HG03575 (cell line): ENCODE measurements around the gene PPP1R37.

Source experiments
- ATAC-seq: cut with Tn5 transposase; IDR thresholded peaks from one replicate; pipeline ENCODE4 v1.9.1; 2021; ENCODE audit not compliant: unreplicated experiment, insufficient number of reproducible peaks, low FRiP score; ENCODE audit errors: extremely low read depth

The PPP1R37 gene

DNA sequence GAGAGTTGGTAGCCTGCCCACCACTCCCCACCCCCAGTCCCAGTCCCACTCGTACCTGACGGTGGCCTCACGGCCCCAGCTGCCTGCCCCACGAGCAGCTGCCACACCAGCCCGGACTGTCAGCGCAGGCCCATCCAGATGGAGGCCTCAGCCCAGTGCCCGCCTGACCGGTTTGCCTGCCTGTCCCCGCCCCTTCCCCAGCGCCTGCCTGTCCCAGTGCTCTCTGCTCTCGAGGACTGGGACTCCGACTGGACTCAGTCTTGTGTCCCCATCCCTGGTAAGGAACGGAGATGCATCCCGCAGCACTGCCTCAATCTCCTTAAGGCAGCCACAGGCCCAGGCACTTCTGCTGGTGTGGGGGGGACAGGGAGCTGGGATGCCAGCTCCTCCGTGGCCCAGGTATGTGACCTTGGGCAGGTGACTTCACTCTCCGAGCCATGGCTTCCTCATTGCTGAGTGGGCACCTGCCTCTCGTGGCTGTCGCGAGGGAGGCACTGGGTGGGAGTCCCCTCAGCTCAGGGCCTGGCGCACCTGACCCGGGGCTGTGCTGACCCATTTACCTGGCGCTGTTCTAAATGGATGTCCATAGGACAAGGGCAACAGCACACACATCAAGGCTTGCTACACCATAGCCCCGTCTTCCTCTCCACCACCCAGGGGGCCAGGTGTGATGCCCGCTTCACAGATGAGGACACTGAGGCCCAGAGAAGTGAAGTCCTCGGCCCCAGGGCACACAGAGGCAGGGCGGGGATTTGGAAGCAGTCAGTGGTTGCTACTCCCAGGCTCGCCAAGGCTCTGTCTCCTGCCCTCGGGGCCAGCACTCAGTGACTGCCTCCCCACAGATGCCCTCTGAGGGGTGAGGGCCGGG is 68.1 kb downstream of the PPP1R37 start, which contains the start of gene NKPD1:
NKPD1 (minus strand) TSS at position 113 of the 868 bp plus-strand sequence. CDS start 832 bp downstream, outside the sequence.
- ATAC-seq: no peak

DNA sequence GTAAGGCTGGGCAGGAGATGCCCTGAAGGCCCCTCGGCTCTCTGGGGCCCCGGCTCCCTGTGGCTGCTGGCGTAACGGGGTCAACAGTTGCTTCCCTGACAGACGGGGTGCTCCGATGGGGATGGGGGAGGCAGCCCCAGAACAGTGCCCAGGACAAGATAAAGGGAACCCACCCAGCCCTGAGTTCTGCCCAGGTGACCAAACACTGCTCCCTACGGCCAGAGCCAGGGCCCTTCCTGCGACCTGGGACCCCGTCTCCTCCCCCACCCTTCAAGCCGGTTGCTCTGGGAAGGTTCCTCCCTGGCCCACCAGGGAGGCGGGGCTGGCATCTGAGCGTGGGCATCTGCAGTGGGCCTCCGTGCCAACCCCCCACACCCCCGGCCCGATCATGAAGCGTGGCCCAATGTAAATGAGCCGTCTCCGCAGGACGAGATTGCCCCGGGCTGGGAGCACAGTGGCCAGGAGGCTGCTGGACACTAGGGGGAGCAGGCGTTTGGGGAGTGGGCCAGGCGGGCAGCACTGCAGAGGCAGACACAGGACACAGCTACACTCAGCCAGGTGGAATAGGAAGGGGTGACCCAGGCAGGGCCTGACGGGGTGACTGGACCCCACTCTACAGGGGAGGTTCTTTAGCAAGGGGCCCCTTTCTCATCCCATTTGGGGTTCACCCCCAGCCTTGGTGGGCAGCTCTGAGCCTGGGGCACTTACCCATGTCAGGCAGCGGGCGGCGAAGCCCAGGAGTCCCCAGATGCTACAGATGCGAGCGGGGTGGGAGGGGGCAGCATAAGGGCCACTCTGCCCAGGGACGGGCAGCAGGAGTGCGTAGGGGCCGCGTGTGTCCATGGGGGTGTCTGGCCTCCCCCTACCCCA is 69.0 kb downstream of the PPP1R37 start:
- ATAC-seq: no peak

DNA sequence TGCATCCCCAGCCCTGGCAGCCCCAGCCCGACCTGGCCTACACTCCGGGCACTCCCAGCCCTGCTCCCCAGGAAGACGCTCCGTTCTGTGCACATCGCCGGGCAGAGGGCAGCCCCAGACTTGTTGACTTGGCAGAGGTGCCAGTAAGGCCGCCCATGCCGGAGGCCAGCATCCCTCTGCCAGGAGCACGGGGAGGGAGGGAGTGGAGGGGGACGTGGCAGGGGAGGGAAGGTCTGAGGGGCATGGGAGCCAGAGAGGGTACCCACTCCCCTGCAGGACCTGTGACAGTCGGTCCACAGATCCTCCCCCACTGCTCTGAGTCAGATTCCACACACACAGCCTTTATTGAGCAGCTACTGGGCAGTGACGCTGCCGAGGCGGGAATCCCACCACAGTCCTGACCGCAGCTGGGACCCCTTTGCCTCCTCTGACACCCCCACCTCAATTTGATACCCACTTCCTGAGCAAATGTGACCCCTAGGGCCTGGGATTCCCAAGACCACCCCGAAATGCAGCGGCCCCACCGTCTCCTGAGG is 69.7 kb downstream of the PPP1R37 start:
- no peak for ATAC-seq

DNA sequence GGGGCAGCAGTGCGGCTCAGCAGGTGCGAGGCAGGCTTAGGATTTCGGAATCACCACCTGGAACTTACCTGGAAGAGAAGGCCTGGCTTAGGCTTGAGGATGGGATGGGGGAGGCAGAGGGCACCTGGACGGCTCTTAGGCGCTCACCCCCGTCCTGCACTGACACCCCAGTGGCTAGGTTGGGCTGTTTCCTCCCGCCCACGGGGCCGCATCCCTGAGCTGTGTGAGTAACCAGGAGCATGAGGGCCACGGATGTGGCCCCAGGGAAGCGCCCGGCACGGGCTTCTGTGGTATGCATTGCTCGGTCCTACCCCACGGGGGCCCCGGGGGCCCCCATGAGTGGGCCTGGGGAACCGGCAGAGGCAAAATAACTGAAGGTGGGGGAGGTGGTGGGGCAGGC is 70.2 kb downstream of the PPP1R37 start:
- ATAC-seq: no peak

DNA sequence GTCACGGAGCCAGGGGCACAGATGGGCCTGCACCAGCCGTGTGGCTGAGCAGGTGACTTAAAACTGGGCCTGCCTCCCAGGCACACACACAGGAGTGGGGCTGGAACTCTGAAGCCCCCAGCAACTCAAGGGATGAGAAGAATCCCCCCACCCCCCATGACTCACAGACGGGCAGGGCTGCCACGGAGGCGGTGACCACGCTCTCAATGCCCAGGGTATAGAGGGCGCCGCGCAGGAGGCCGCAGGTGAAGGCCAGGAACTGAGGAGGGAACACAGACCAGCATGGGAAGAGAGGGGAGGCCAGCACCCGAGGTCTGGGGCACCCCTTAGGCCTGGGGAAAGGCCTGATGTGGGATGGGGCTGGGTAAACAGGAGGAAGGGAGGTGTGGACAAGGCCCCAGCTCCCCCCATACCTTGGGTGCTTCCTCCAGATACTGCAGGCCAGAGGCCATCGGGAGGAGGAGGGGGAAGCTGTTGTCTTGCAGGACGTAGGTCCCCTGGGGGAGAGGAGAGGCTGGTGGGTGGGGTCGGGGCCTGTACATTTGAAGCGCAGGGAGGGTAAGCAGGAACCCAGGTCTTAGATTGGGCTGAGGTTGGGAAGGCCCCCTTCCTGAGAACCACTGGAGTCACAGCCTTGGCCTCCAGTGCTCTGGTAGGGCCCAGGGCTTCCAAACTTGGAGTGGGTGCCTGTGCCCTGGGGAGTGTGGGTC is 70.9 kb downstream of the PPP1R37 start:
- ATAC-seq: no peak

DNA sequence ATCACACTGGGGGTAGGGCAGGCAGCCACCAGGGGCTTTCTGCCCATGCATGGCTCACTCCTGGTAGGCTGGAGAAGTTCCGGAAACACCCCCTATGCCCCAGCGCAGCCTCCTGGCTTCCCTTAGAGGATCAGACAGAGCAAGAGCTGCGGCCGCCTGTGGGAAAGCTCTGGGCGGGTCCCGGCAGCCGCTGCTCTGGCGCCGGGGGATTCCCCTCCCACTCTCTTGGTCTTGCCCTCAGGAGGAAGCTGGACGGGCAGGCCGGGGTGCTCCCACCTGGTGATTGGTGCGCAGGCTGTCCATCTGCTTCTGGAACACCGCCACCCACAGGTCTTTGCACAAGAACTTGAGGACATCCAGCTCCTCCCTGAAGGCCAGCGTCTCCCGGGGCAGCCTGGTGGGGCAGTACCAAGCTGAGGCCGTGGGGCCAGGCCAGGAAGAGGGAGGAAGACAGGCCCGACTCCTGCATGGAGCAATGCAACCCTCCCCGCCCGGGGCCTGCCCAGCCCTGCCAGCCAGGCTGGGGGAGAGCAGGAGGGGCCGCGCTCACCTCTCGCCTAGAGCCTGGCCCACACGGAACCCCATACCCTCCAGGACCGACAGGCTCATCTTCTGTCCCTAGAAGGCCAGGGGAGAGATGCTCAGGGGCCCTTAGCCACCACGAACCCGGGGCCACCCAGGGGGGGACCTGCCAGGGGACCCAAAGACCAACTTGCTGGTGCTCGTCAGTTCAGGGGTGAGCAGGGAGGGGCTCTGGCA is 71.8 kb downstream of the PPP1R37 start:
- no peak for ATAC-seq

DNA sequence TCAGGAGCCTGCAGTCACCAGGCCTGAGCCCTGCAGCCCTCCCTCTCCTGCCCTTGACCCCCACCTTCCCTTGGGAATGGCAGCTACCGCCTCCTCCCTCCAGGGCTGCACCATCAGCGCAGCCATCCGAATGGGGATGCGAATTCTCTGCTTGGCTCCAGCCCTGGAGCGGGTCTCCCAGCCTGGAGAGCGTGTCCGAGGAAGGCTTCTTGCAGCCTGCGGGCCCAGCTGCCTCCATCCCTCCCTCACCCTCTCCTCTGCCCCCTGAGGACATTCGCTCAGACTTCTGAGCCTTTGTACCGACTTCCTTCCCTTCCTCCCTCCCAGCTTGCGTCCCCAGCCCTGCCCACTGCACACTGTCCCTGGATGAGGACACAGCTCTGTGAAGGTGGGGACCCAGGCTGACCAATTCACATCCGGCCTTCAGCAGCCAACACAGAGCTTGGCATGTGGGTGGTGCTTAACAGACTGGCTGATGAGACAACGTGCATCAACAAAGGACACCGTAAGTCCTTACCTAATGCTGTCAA is 73.8 kb downstream of the PPP1R37 start:
- no peak for ATAC-seq

DNA sequence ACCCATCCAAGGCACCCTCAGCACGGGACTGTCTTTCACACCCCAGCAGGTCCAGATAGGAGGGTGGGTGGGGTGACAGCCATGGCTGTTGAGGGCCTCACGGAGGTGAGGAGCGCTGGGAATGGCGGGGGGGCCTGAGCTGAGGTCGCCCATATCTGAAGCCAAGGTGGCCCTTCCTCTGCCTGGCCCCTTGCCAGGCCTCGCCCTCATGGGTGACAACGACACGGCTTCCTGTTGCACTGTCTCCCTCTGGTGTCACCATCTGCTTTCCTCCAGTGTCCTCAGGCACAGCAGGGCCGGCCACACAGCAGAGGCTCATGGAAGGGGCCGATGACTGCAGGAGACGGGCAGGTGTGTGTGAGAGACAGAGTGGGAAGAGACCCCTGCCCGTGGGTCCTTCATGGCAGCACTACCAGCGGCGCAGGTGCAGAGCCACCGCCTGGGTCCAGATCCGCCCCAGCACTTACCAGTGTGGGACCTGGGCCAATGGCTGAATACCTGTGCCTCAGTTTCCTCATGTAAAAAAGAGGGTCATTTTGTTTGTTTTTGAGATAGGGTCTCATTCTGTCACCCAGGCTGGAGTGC is 75.9 kb downstream of the PPP1R37 start:
- no peak for ATAC-seq

DNA sequence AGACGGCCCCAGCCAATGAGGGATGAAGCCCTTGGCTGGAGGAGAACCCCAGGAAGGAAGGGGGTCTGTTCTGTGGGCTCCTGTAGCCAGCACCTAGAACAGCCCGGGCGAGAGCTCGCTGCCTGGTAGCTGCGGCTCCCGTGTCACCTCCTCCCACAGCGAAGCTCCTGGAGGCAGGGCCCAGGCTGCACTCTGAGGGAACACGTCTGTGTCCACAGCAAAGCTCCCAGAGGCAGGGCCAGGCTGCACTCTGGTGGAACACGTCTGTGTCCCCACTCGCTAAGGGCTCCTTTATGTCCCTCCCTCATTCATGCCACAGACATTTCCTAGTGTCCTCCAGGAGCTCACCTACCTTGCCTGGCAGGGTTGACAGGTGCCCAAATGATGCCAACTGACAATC is 76.6 kb downstream of the PPP1R37 start:
- ATAC-seq: no peak

DNA sequence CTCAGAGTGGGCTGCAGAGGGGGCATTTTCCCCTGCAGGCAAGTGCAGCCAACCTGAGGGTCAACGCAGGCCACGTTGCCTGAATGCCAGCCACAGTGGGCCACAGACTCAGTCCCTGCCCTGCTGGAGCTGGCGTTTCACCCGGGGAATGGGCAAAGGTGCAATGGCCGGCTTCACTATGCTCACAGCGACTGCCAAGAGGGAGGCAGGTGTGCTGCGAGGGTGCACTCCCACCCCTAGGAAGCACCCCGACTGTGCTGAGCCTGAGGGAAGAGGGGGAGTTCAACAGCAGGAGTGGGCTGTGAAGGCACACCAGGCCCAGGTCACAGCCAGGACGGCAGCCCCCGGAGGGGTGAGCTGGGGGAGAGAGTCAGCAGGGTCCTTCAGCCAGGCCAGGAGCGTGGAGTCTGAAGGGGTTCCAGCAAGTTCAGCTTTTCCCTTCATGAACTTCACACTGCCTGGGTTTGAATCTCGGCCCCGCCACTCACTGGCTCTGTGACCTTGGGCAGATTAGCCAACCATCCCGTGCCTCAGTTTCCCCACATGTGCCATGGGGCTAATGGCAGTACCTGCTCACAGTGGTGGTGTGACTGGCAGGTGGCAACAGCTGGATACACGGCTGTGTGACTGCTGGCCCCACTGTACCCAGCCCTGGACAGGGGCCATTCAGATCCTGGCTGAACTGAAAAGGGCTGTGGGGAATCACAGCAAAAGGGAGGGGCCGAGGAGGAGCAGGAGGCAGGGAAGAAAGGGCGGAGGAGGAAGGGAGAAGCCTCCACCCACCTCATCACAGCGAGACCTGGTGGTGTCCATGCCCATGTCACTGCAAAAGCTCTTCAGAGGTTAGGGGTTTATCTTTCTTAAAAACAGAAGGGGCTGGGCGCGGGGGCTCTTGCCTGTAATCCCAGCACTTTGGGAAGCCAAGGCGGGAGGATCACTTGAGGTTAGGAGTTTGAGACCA is 77.4 kb downstream of the PPP1R37 start:
- ATAC-seq: no peak

DNA sequence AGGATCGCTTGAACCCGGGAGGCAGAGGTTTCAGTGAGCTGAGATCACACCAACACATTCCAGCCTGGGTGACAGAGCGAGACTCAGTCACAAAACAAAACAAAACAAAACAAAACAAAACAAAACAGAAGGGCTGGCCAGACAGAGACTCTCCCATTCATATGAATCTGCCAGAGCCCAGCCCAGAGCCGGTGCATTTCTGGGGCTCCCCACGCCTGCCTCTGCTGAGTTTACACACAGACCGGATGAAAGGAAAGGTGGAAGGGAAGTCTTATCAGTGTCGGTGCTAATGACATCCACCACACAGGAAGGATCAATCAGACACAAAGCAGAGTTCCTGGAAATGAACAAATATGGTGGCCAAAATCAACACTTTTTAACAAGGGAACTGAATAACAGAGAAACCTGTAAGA is 78.2 kb downstream of the PPP1R37 start:
- no peak for ATAC-seq

DNA sequence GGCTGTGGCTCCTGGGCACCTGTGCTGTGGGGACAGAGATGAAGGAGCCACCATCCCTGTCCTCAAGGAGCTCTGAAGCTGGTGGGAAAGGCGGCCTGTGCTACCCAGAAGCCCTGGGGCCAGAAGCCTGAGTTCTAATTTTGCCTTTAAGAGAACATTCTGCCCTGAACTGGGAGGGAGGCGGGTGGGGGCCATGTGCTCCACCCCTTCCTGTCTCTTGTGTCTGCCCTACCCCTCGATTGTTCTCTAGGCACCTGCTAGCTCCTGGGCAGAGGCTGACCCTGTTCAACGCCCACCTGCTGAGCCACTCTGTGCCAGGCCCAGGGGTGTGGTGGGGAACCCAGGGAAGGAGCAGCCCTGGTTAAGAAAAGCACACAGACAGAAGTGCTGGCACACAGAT is 79.2 kb downstream of the PPP1R37 start:
- no peak for ATAC-seq

DNA sequence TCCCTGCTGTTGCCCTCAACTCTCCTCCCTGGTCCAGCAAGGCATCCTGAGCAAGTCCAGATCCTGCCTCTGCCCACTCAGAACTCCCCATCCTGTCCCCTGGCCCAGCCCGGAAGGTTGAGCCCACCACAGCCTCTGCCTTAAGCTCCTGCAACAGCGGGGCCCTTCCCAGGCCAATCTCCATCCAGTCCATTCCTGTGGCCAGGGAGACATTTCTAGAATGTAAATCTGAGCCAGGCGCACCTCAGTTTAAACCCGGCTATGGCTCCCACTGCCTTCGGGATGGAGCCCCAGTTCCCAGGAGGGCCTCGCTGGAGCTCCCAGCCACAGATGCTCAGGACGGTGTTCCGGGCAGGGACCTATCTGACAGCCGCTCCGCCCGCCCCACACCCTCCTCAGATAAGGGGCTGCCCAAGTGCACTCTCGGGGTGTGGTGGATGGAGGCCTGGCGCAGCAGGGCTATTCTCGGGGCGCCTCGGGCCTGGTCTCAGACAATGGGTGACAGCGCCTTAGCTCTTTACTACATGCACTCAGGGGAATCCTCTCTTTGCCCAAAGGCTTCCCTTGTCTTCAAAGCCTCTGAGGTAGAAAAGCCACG is 79.7 kb downstream of the PPP1R37 start:
- no peak for ATAC-seq

DNA sequence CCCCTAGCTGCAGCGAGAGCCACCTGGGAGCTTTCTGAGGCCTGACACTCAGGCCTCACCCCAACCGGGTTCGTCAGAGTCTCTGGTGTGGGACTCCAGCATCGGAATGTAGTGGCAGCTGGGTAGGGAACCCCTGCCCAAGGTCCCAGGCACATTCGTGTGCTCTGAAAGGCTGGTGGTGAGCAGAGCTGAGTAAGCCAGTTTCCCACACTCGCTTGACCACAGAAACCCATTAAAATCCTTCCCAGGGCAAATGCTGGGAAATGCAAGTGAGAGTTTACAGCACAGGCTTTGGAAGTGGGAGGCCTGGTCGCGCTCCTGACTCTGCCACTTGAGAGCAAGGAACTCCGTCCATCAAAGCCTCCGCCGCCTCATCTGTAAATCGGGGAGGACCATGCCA is 80.8 kb downstream of the PPP1R37 start:
- ATAC-seq: no peak

DNA sequence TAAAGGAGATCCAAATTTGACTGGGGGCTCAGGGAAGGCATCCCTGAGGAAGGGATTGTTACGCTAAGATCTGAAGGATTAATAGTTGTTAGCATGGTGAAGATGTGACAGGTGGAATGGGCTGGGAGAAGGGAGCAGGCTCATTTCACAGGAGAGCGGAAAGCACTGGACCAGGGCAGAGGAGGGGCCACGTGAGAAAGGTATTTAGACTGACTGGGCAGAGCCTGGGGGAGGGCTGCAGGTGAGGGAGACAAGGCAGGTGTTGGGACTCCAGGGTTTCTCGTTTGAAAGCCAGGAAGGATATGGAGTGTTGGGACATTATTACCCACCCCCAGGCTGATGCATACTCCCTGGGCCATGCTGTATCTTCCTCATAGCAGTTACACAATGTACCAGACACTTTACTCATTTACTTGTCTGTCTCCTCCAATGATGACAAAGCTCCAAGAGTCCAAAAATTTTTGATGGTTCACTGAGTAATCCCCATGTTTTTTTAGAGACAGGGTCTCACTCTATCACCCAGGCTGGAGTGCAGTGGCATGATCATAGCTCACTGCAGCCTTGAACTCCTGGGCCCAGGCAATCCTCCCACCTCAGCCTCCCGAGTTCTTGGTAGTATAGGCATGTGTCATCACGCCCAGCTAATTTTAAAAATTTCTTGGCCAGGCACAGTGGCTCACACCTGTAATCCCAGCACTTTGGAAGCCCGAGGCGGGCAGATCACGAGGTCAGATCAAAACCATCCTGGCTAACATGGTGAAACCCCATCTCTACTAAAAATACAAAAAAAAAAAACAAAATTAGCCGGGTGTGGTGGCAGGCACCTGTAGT is 82.8 kb downstream of the PPP1R37 start:
- ATAC-seq: no peak

DNA sequence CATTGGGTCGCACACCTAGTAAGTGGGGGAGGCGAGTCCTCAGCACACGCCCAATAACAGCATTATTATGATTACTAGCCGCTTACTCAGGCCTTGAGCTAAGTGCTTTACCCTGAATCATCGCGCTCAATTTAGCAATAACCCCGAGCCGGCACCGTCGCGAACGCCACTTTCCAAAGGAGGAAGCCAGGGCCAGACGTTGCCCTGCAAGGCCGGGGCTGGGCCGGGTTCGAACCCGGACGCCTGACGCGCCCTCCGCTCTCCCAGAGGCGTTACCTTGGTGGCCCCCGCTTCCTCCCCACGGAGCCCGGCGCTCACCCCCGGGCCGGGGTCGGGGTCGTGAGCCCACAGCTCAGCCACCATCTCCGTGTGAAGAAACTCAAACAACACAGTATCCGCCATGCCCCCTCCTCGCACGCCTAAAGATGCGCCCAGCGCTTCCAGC is 84.9 kb downstream of the PPP1R37 start, which contains the start of gene TRAPPC6A:
TRAPPC6A (minus strand) TSS at position 421 of the 445 bp plus-strand sequence; CDS start at position 402, 19 bp downstream.
- no peak for ATAC-seq
